Measurements from ENCODE around the gene GPR158.

DNA sequence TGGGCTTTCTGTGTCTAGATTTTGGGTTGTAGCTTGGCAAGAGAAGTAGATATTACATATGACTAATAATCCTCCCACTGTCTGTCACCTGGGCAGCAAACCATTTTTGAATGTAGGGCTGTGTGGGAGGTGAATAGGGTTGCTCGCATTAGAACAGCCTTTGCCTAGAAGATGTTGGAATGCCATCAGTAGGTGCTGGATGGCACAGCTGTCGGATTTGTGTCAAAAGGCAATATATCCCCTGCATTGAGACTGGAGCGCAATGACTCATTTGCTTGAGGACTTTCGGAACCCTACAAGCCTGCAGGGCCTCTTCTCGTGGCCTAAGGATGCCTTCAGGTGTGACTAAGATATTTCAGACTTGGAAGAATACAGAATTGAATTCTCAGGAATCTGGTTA is 323.8 kb downstream of the GPR158 start:
- TF ChIP-seq EGR1 (IDR thresholded peaks at IDR 0.05; ENCODE audit: low read depth in 2 of 2) (no peak), CTCF (IDR thresholded peaks at IDR 0.05; ENCODE audit: low read depth, low read length, missing input control) (no peak), YY1 (IDR thresholded peaks at IDR 0.05) (no peak), HNF4G (IDR thresholded peaks at IDR 0.05) (no peak), ZBTB33 (IDR thresholded peaks at IDR 0.05) (no peak), TAF1 (conservative IDR thresholded peaks at IDR 0.05) (no peak), HNF4A (conservative IDR thresholded peaks at IDR 0.05) (no peak), REST (IDR thresholded peaks at IDR 0.05) (no peak), FOXA1 (IDR thresholded peaks at IDR 0.05) (no peak), GABPA (IDR thresholded peaks at IDR 0.05 in 1 of 2, conservative IDR thresholded peaks at IDR 0.05 in 1 of 2) (no peak), JUND (IDR thresholded peaks at IDR 0.05) (no peak)
- TF ChIP-seq, protein P1, sequence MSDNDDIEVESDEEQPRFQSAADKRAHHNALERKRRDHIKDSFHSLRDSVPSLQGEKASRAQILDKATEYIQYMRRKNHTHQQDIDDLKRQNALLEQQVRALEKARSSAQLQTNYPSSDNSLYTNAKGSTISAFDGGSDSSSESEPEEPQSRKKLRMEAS (IDR thresholded peaks at IDR 0.05): no peak
